Endodermal cell (in vitro differentiated cells): ENCODE results near the gene TIGIT. TPM values are rescaled to one million over a fixed set of nuclear protein-coding genes. Genes with fewer than 3 reads are reported as not detected.
A peak's percentile ranks its signal among the peaks of the same experiment; 100 is the strongest.

Experiments
- DNase-seq: peaks from one replicate; pipeline ENCODE4 v3.0.0-alpha.2; 2017
- H3K27ac ChIP-seq: 2 replicates; pipeline ENCODE4 v1.5.1; 2013; ENCODE audit warnings: mild to moderate bottlenecking, low read depth, low read length, moderate library complexity
- H3K27me3 ChIP-seq: 2 replicates; pipeline ENCODE4 v1.6.1; 2013; ENCODE audit warnings: mild to moderate bottlenecking, low read length, moderate library complexity; ENCODE audit not compliant: insufficient read depth, control insufficient read depth, poor library complexity, severe bottlenecking
- H3K36me3 ChIP-seq: 2 replicates; pipeline ENCODE4 v1.7.0; 2013; ENCODE audit warnings: mild to moderate bottlenecking, low read length, moderate library complexity; ENCODE audit not compliant: control insufficient read depth, insufficient read depth
- H3K4me1 ChIP-seq: one replicate; pipeline ENCODE4 v1.7.0; 2013; ENCODE audit warnings: low read length; ENCODE audit not compliant: control insufficient read depth, insufficient read depth
- H3K4me3 ChIP-seq: 2 replicates; pipeline ENCODE4 v1.5.1; 2013; ENCODE audit warnings: mild to moderate bottlenecking, low read length, moderate library complexity
- H3K9ac ChIP-seq: 2 replicates; pipeline ENCODE4 v1.6.1; 2013; ENCODE audit warnings: mild to moderate bottlenecking, low read length, moderate library complexity; ENCODE audit not compliant: poor library complexity, severe bottlenecking; ENCODE audit errors: extremely low read depth
- H3K9me3 ChIP-seq: 2 replicates; pipeline ENCODE4 v1.6.1; 2013; ENCODE audit warnings: mild to moderate bottlenecking, low read length, moderate library complexity; ENCODE audit not compliant: control insufficient read depth
- H3K27ac Mint-ChIP-seq: 2 replicates; pipeline ENCODE4 v1.8.0; 2020; ENCODE audit warnings: mixed read lengths
- H3K27me3 Mint-ChIP-seq: 2 replicates; pipeline ENCODE4 v1.8.0; 2021; ENCODE audit warnings: mild to moderate bottlenecking, mixed read lengths; ENCODE audit not compliant: insufficient read depth
- H3K36me3 Mint-ChIP-seq: 2 replicates; pipeline ENCODE4 v1.8.0; 2020; ENCODE audit warnings: low read depth, mixed read lengths
- H3K4me1 Mint-ChIP-seq: 2 replicates; pipeline ENCODE4 v1.8.0; 2020; ENCODE audit warnings: mixed read lengths
- H3K4me3 Mint-ChIP-seq: 2 replicates; pipeline ENCODE4 v1.8.0; 2020; ENCODE audit warnings: mild to moderate bottlenecking, moderate library complexity, mixed read lengths
- H3K9me3 Mint-ChIP-seq: 2 replicates; pipeline ENCODE4 v1.8.0; 2020; ENCODE audit warnings: mild to moderate bottlenecking, mixed read lengths
- CTCF ChIP-seq: fragments of 200-600 bp; sonication (generic); conservative IDR thresholded peaks from 2 replicates; pipeline ENCODE4 v1.5.0; 2021; ENCODE audit warnings: antibody characterized with exemption, mild to moderate bottlenecking
- WGBS, 2 experiments: methylation state at CpG; one replicate each; pipeline versions ENCODE4 v1.1.5 to v1.1.7; 2013; ENCODE audit warnings: missing lambda C conversion rate in 2 of 2, mixed read lengths in 1 of 2; ENCODE audit not compliant: insufficient coverage in 1 of 2, insufficient read length in 1 of 2; 5-methylcytosine and 5-hydroxymethylcytosine counted together
- total RNA-seq, 2 donors: library from RNA; stranded (reverse); fragmentation: NEBNext Ultra II Directional in 1 of 2; extraction: Animal tissue kit (Norgen Biotek cat#: 25700) in 1 of 2; gene quantifications; 2 replicates in 1 of 2; 3 replicates in 1 of 2; pipeline ENCODE4 v1.2.1, GENCODE V29; 2021

Gene TIGIT
- total RNA-seq, 2 donors from 2014 or later: not detected

- Mint-ChIP-seq H3K36me3 (no peaks in the 10 kb centered on the region), H3K9me3 (no peaks in the 10 kb centered on the region), H3K4me1 (peaks cover 31% of the 10 kb centered on the region), H3K27me3 (no peaks in the 10 kb centered on the region), H3K4me3 (no peak overlapping the region), H3K27ac (peak overlapping the region; percentile 46)
- H3K4me3 ChIP-seq: no peak overlapping the region
- no peak for TF ChIP-seq CTCF
- H3K9me3 ChIP-seq: no peaks in the 10 kb centered on the region
- H3K4me1 ChIP-seq: peaks cover 12% of the 10 kb centered on the region
- H3K36me3 ChIP-seq: no peaks in the 10 kb centered on the region
- peak; percentile 66 for DNase-seq
- no peak overlapping the region for H3K9ac ChIP-seq
- H3K27ac ChIP-seq: no peak overlapping the region
- no peaks in the 10 kb centered on the region for H3K27me3 ChIP-seq
- 24% methylated on average over 3 of the region's 4 CpGs; no CpG with 5 or more reads in 1 of the 2 experiments for WGBS, 2 experiments
Observed at GRCh38 chr3:114319453-114319852, 25.6 kb downstream of the TIGIT start.

- Mint-ChIP-seq H3K36me3 (no peaks in the 10 kb centered on the region), H3K27ac (no peak overlapping the region), H3K4me3 (no peak overlapping the region), H3K4me1 (peaks cover 38% of the 10 kb centered on the region), H3K27me3 (no peaks in the 10 kb centered on the region), H3K9me3 (no peaks in the 10 kb centered on the region)
- Histone ChIP-seq H3K4me1 (peaks cover 15% of the 10 kb centered on the region), H3K27ac (no peak overlapping the region), H3K27me3 (no peaks in the 10 kb centered on the region), H3K4me3 (no peak overlapping the region), H3K9ac (no peak overlapping the region), H3K9me3 (no peaks in the 10 kb centered on the region), H3K36me3 (no peaks in the 10 kb centered on the region)
- 83 to 100% methylated on average over 1 of the region's 1 CpG for WGBS, 2 experiments
- DNase-seq: no peak
- TF ChIP-seq CTCF: no peak
Observed at GRCh38 chr3:114320246-114320645, 26.4 kb downstream of the TIGIT start.

GRCh38 chr3:114323546-114324254 lies 29.9 kb downstream of the TIGIT start:
- Histone ChIP-seq H3K27ac (no peak overlapping the region), H3K4me3 (no peak overlapping the region), H3K27me3 (no peaks in the 10 kb centered on the region), H3K36me3 (no peaks in the 10 kb centered on the region), H3K4me1 (peaks cover 15% of the 10 kb centered on the region), H3K9ac (no peak overlapping the region), H3K9me3 (no peaks in the 10 kb centered on the region)
- no peaks in the 10 kb centered on the region for H3K9me3 Mint-ChIP-seq
- WGBS, 2 experiments: 81 to 82% methylated on average over 3 of the region's 3 CpGs
- H3K27ac Mint-ChIP-seq: no peak overlapping the region
- H3K27me3 Mint-ChIP-seq: no peaks in the 10 kb centered on the region
- no peak for TF ChIP-seq CTCF
- no peaks in the 10 kb centered on the region for H3K36me3 Mint-ChIP-seq
- H3K4me3 Mint-ChIP-seq: no peak overlapping the region
- H3K4me1 Mint-ChIP-seq: peaks cover 34% of the 10 kb centered on the region
- DNase-seq: no peak
